IMR-90 (cell line): Measurements from ENCODE around the gene STX16.

Experiments used
- CTCF ChIP-seq: conservative IDR thresholded peaks from 2 replicates; pipeline ENCODE4 v1.5.1; 2012; ENCODE audit warnings: mild to moderate bottlenecking, low read depth, low read length, improper control_type of control experiment
- MAZ ChIP-seq: IDR thresholded peaks from 2 replicates; pipeline ENCODE4 v1.6.1; 2012; ENCODE audit warnings: low read depth, mild to moderate bottlenecking, low read length, improper control_type of control experiment, moderate library complexity, borderline replicate concordance
- MXI1 ChIP-seq: IDR thresholded peaks from 2 replicates; pipeline ENCODE4 v1.6.1; 2012; ENCODE audit warnings: low read depth, mild to moderate bottlenecking, low read length, moderate library complexity, borderline replicate concordance
- NFE2L2 ChIP-seq: fragments of 150-350 bp; IDR thresholded peaks from 2 replicates; pipeline ENCODE4 v1.6.1; 2016; ENCODE audit warnings: low read depth, mild to moderate bottlenecking, low read length
- POLR2A ChIP-seq: IDR thresholded peaks from 2 replicates; pipeline ENCODE4 v1.6.1; 2012; ENCODE audit warnings: mild to moderate bottlenecking, low read depth, low read length
- RAD21 ChIP-seq: IDR thresholded peaks from 2 replicates; pipeline ENCODE4 v1.6.1; 2012; ENCODE audit warnings: low read length, improper control_type of control experiment

- TF ChIP-seq CTCF (no peak), POLR2A (no peak), NFE2L2 (no peak), RAD21 (no peak), MXI1 (no peak), MAZ (no peak)
Observed at GRCh38 chr20:58688414-58688813, 37.3 kb downstream of the STX16 start.
